A549 (cell line): ENCODE data around the gene NPFFR1. TPM values are rescaled to one million over a fixed set of nuclear protein-coding genes. Genes with fewer than 3 reads are reported as not detected.

Source experiments
- ATAC-seq, 2 experiments: fragments of 200-7000 bp in 1 of 2; fragments of >200 bp in 1 of 2; cut with Nextera tagmentation in 1 of 2; cut with Tn5 transposase in 1 of 2; 3 replicates each; pipeline versions ENCODE4 v1.8.0 to v1.9.1; 2018 to 2020; ENCODE audit warnings: mild to moderate bottlenecking in 1 of 2, moderate library complexity in 1 of 2
- CTCF ChIA-PET: fragments of 300-600 bp; sonication (Branson Sonifier 250); formaldehyde crosslinking; extraction: SDS; loops from one replicate; lab custom pipeline; 2021; ENCODE audit warnings: antibody characterized with exemption, inconsistent platforms; lab: Yijun Ruan, JAX
- POLR2A ChIA-PET: fragments of 350-600 bp; formaldehyde crosslinking; extraction: SDS; loops from one replicate; lab custom pipeline; 2021; ENCODE audit warnings: antibody characterized with exemption, inconsistent platforms; lab: Yijun Ruan, JAX
- DNase-seq, 2 experiments: peaks; one replicate each; pipeline versions ENCODE4 v3.0.0 to v3.0.0-alpha.2; 2011 to 2016; ENCODE audit warnings: low read depth in 1 of 2, low spot score in 1 of 2
- FAIRE-seq: peaks from 2 replicates; lab custom pipeline; 2011; peaks lifted over from hg19 to GRCh38; lab: Jason Lieb, UNC
- H3K27ac ChIP-seq, 2 experiments: fragments of >200 bp; sonication (Bioruptor Twin); formaldehyde crosslinking; 3 replicates each; pipeline ENCODE4 v1.5.1; 2016 to 2017
- H3K4me1 ChIP-seq: fragments of >200 bp; sonication (Bioruptor Twin); formaldehyde crosslinking; 3 replicates; pipeline ENCODE4 v1.6.1; 2016
- H3K4me2 ChIP-seq: fragments of >200 bp; sonication (Bioruptor Twin); formaldehyde crosslinking; 3 replicates; pipeline ENCODE4 v1.6.1; 2016
- H3K4me3 ChIP-seq: fragments of >200 bp; sonication (Bioruptor Twin); formaldehyde crosslinking; 3 replicates; pipeline ENCODE4 v1.5.1; 2016
- H3K9me3 ChIP-seq: fragments of >200 bp; sonication (Bioruptor Twin); formaldehyde crosslinking; 3 replicates; pipeline ENCODE4 v1.6.1; 2016
- CHD4 ChIP-seq: fragments of 200-600 bp; sonication (generic); IDR thresholded peaks from 2 replicates; pipeline ENCODE4 v1.6.1; 2016; ENCODE audit warnings: antibody characterized with exemption, mild to moderate bottlenecking, borderline replicate concordance
- FOSB ChIP-seq: fragments of 250-450 bp; sonication (Bioruptor Pico); IDR thresholded peaks from 2 replicates; pipeline ENCODE4 v1.5.0; 2020; ENCODE audit warnings: mild to moderate bottlenecking, moderate library complexity
- GATA3 ChIP-seq: IDR thresholded peaks from 2 replicates; pipeline ENCODE4 v1.6.1; 2012; ENCODE audit warnings: borderline replicate concordance
- HDAC2 ChIP-seq: fragments of 200-600 bp; sonication (generic); IDR thresholded peaks from 2 replicates; pipeline ENCODE4 v1.6.1; 2016
- JUN ChIP-seq, 2 experiments: fragments of >200 bp; sonication (Bioruptor Twin); formaldehyde crosslinking; IDR thresholded peaks; 2 replicates in 1 of 2; 3 replicates in 1 of 2; pipeline ENCODE4 v1.6.1; 2016 to 2017
- MAZ ChIP-seq: fragments of 150-350 bp; IDR thresholded peaks from 2 replicates; pipeline ENCODE4 v1.6.1; 2014; ENCODE audit warnings: antibody characterized with exemption, low read depth, low read length, borderline replicate concordance
- NFE2L2 ChIP-seq: fragments of 150-350 bp; conservative IDR thresholded peaks from 2 replicates; pipeline ENCODE4 v1.6.1; 2014; ENCODE audit warnings: low read length
- NPAS2 ChIP-seq: fragments of 250-450 bp; sonication (Bioruptor Pico); IDR thresholded peaks from 2 replicates; pipeline ENCODE4 v1.8.0; 2022; ENCODE audit warnings: mild to moderate bottlenecking, moderate library complexity, borderline replicate concordance
- POLR2A ChIP-seq: IDR thresholded peaks from 2 replicates; pipeline ENCODE4 v1.6.1; 2012; ENCODE audit warnings: mild to moderate bottlenecking, low read length
- POLR2AphosphoS2 ChIP-seq: conservative IDR thresholded peaks from 2 replicates; pipeline ENCODE4 v1.6.1; 2012; ENCODE audit warnings: low read length, improper control_type of control experiment, inconsistent platforms
- RAD21 ChIP-seq, 2 experiments: fragments of >200 bp in 1 of 2; sonication (Bioruptor Twin) in 1 of 2; formaldehyde crosslinking in 1 of 2; IDR thresholded peaks in 1 of 2; conservative IDR thresholded peaks in 1 of 2; 2 replicates in 1 of 2; 3 replicates in 1 of 2; pipeline ENCODE4 v1.6.1; 2012 to 2018; ENCODE audit warnings: inconsistent platforms in 1 of 2
- RARB ChIP-seq: fragments of 250-450 bp; sonication (Bioruptor Pico); IDR thresholded peaks from 2 replicates; pipeline ENCODE4 v1.8.0; 2021; ENCODE audit warnings: mild to moderate bottlenecking, moderate library complexity
- RCOR1 ChIP-seq: fragments of 150-350 bp; IDR thresholded peaks from 2 replicates; pipeline ENCODE4 v1.6.1; 2014; ENCODE audit warnings: antibody characterized with exemption, low read length, low read depth
- RNF2 ChIP-seq: fragments of 200-600 bp; sonication (generic); IDR thresholded peaks from 2 replicates; pipeline ENCODE4 v1.6.1; 2016; ENCODE audit warnings: low read depth, mild to moderate bottlenecking, antibody characterized with exemption, moderate library complexity, borderline replicate concordance
- SREBF2 ChIP-seq: fragments of 450-650 bp; IDR thresholded peaks from 2 replicates; pipeline ENCODE4 v1.6.1; 2014; ENCODE audit warnings: mild to moderate bottlenecking, moderate library complexity
- TFCP2L1 ChIP-seq: fragments of 250-450 bp; sonication (Bioruptor Pico); IDR thresholded peaks from 2 replicates; pipeline ENCODE4 v1.5.0; 2021; ENCODE audit warnings: mild to moderate bottlenecking
- ZC3H11A ChIP-seq: fragments of 450-650 bp; IDR thresholded peaks from 2 replicates; pipeline ENCODE4 v1.6.1; 2014; ENCODE audit warnings: antibody characterized with exemption, mild to moderate bottlenecking
- WGBS: methylation state at CpG from one replicate; pipeline ENCODE4 v1.1.6; 2017; ENCODE audit errors: missing lambda C conversion rate; 5-methylcytosine and 5-hydroxymethylcytosine counted together
- polyA plus RNA-seq, 4 experiments: library from polyadenylated mRNA; depleted of rRNA in 3 of 4; stranded (reverse); fragments of >200 nt; fragmentation: RNase III in 1 of 4; extraction: RNeasy Plus Mini Kit Qiagen cat#74134 plus additional on column Dnase treatment in 1 of 4; gene quantifications; 2 replicates in 3 of 4; 3 replicates in 1 of 4; pipeline ENCODE4 v1.2.3, GENCODE V29; 2011 to 2017
- TF ChIP-seq, protein P1 (sequence below): IDR thresholded peaks from 2 replicates; pipeline ENCODE4 v1.6.1; 2012; ENCODE audit warnings: low read depth, borderline replicate concordance
- TF ChIP-seq, protein P2 (sequence below): fragments of 150-350 bp; IDR thresholded peaks from 2 replicates; pipeline ENCODE4 v1.6.1; 2014; ENCODE audit warnings: low read depth, mild to moderate bottlenecking, low read length
- TF ChIP-seq, protein P3 (sequence below): fragments of >200 bp; sonication (Bioruptor Twin); formaldehyde crosslinking; IDR thresholded peaks from 2 replicates; pipeline ENCODE4 v1.6.1; 2016
- TF ChIP-seq, protein P4 (sequence below): fragments of 250-450 bp; sonication (Bioruptor Pico); IDR thresholded peaks from 2 replicates; pipeline ENCODE4 v1.5.0; 2020; ENCODE audit warnings: low read depth, mild to moderate bottlenecking, moderate library complexity
- TF ChIP-seq, protein P5 (sequence below): fragments of 250-450 bp; sonication (Bioruptor Pico); IDR thresholded peaks from 2 replicates; pipeline ENCODE4 v1.5.0; 2021; ENCODE audit warnings: mild to moderate bottlenecking, moderate library complexity, borderline replicate concordance
- TF ChIP-seq, protein P6 (sequence below): fragments of 200-600 bp; sonication (generic); IDR thresholded peaks from 2 replicates; pipeline ENCODE4 v1.6.1; 2016; ENCODE audit warnings: antibody characterized with exemption, mild to moderate bottlenecking, moderate library complexity

The NPFFR1 gene
- polyA plus RNA-seq, 2 of the 4 experiments (the other 2 are of a cell fraction), result not detected

DNA sequence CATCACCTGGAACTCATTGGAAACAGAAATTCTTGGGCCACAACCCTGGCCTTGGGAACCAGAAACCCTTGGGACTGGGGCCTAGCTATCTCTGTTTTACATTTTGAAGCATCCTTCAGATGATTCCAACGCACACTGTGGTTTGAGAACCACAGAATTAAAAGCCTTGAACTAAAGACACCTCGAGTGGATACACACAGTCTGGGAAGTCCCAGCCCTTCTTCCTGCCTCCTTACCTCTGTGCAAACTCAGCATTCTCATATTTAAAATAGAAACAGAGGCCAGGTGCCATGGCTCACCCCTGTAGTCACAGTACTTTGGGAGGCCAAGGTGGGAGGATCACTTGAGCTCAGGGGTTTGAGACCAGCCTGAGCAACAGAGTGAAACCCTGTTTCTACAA is 12.9 kb downstream of the NPFFR1 start:
- ATAC-seq (no peak), DNase-seq (no peak), FAIRE-seq (no peak)
- ChIA-PET CTCF (interaction anchor here (1.3 to 2.5 kb wide), 3 partner anchors 49 to 94 kb away, joined by 3 to 13 read pairs (median 10); no protein-coding TSS in a partner anchor), POLR2A (no interaction called here)
- H3K4me3 ChIP-seq, result no peak overlapping the region
- H3K4me2 ChIP-seq, result no peak overlapping the region
- H3K9me3 ChIP-seq, result 0 out of 3 replicates have a peak, but pooled peaks cover 5% of the 10 kb centered on the region
- H3K4me1 ChIP-seq, result peaks cover 12% of the 10 kb centered on the region
- no peak overlapping the region for H3K27ac ChIP-seq
- TF ChIP-seq, protein P1, sequence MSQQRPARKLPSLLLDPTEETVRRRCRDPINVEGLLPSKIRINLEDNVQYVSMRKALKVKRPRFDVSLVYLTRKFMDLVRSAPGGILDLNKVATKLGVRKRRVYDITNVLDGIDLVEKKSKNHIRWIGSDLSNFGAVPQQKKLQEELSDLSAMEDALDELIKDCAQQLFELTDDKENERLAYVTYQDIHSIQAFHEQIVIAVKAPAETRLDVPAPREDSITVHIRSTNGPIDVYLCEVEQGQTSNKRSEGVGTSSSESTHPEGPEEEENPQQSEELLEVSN, result no peak
- TF ChIP-seq POLR2AphosphoS2, result no peak
- no peak for TF ChIP-seq POLR2A
- TF ChIP-seq, protein P2, sequence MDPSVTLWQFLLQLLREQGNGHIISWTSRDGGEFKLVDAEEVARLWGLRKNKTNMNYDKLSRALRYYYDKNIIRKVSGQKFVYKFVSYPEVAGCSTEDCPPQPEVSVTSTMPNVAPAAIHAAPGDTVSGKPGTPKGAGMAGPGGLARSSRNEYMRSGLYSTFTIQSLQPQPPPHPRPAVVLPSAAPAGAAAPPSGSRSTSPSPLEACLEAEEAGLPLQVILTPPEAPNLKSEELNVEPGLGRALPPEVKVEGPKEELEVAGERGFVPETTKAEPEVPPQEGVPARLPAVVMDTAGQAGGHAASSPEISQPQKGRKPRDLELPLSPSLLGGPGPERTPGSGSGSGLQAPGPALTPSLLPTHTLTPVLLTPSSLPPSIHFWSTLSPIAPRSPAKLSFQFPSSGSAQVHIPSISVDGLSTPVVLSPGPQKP, result no peak
- TF ChIP-seq SREBF2, result no peak
- no peak for TF ChIP-seq ZC3H11A
- TF ChIP-seq RARB (CRISPR knock-in tag), result no peak
- TF ChIP-seq, protein P3, sequence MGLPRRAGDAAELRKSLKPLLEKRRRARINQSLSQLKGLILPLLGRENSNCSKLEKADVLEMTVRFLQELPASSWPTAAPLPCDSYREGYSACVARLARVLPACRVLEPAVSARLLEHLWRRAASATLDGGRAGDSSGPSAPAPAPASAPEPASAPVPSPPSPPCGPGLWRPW, result no peak
- no peak for TF ChIP-seq FOSB (CRISPR knock-in tag)
- TF ChIP-seq, protein P4, sequence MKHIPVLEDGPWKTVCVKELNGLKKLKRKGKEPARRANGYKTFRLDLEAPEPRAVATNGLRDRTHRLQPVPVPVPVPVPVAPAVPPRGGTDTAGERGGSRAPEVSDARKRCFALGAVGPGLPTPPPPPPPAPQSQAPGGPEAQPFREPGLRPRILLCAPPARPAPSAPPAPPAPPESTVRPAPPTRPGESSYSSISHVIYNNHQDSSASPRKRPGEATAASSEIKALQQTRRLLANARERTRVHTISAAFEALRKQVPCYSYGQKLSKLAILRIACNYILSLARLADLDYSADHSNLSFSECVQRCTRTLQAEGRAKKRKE (CRISPR knock-in tag), result no peak
- TF ChIP-seq RCOR1, result no peak
- WGBS, result 54% methylated on average over 2 of the region's 2 CpGs

DNA sequence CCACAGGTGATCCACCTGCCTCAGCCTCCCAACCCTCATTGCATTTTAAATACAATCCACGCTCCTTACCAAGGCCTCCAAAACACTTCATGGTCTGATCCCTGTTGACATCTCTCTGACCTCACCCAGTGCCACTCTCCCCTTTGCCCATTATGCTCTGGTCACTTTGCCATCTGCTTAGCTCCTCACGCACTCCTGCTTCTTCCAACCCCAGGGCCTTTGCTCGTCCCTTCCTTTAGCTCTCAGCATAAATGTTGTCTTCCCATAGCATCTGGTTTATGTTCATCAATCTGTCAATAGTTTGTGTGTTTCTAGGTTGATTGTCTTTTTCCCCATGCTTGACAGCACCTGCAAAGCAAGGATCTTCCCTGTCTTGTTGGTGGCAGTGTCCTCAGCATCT is 14.1 kb downstream of the NPFFR1 start:
- DNase-seq (no peak), FAIRE-seq (no peak), ATAC-seq (no peak)
- WGBS, result 90% methylated on average over 3 of the region's 3 CpGs
- CTCF ChIA-PET, result interaction anchor here (0.5 to 2.5 kb wide), 5 partner anchors 11 to 95 kb away, joined by 3 to 13 read pairs (median 3); no protein-coding TSS in a partner anchor
- TF ChIP-seq NFE2L2, result no peak
- TF ChIP-seq RNF2, result no peak
- TF ChIP-seq, protein P5, sequence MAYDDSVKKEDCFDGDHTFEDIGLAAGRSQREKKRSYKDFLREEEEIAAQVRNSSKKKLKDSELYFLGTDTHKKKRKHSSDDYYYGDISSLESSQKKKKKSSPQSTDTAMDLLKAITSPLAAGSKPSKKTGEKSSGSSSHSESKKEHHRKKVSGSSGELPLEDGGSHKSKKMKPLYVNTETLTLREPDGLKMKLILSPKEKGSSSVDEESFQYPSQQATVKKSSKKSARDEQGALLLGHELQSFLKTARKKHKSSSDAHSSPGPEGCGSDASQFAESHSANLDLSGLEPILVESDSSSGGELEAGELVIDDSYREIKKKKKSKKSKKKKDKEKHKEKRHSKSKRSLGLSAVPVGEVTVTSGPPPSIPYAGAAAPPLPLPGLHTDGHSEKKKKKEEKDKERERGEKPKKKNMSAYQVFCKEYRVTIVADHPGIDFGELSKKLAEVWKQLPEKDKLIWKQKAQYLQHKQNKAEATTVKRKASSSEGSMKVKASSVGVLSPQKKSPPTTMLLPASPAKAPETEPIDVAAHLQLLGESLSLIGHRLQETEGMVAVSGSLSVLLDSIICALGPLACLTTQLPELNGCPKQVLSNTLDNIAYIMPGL (CRISPR knock-in tag), result no peak
- no peak for TF ChIP-seq TFCP2L1 (CRISPR knock-in tag)
- no peak for TF ChIP-seq RAD21 (conservative IDR thresholded peaks at IDR 0.05 in 1 of 2, IDR thresholded peaks at IDR 0.05 in 1 of 2)
- TF ChIP-seq MAZ, result no peak
- no peak for TF ChIP-seq ZC3H11A
- TF ChIP-seq JUN (IDR thresholded peaks at IDR 0.05), result no peak
- no peak for TF ChIP-seq HDAC2
- no peak for TF ChIP-seq NPAS2
- TF ChIP-seq GATA3, result no peak
- TF ChIP-seq, protein P6, sequence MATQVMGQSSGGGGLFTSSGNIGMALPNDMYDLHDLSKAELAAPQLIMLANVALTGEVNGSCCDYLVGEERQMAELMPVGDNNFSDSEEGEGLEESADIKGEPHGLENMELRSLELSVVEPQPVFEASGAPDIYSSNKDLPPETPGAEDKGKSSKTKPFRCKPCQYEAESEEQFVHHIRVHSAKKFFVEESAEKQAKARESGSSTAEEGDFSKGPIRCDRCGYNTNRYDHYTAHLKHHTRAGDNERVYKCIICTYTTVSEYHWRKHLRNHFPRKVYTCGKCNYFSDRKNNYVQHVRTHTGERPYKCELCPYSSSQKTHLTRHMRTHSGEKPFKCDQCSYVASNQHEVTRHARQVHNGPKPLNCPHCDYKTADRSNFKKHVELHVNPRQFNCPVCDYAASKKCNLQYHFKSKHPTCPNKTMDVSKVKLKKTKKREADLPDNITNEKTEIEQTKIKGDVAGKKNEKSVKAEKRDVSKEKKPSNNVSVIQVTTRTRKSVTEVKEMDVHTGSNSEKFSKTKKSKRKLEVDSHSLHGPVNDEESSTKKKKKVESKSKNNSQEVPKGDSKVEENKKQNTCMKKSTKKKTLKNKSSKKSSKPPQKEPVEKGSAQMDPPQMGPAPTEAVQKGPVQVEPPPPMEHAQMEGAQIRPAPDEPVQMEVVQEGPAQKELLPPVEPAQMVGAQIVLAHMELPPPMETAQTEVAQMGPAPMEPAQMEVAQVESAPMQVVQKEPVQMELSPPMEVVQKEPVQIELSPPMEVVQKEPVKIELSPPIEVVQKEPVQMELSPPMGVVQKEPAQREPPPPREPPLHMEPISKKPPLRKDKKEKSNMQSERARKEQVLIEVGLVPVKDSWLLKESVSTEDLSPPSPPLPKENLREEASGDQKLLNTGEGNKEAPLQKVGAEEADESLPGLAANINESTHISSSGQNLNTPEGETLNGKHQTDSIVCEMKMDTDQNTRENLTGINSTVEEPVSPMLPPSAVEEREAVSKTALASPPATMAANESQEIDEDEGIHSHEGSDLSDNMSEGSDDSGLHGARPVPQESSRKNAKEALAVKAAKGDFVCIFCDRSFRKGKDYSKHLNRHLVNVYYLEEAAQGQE, result no peak
- TF ChIP-seq CHD4, result no peak
- Histone ChIP-seq H3K9me3 (no peaks in the 10 kb centered on the region), H3K4me1 (peaks cover 12% of the 10 kb centered on the region), H3K4me3 (no peak overlapping the region), H3K27ac (no peak overlapping the region), H3K4me2 (no peak overlapping the region)
- POLR2A ChIA-PET, result no interaction called here
